DOHH2 (cell line): ENCODE measurements around the gene SLC7A9.

ENCODE experiments used
- EZH2phosphoT487 ChIP-seq: fragments of 200-600 bp; sonication (generic); IDR thresholded peaks from 2 replicates; pipeline ENCODE4 v1.6.1; 2017; ENCODE audit warnings: borderline replicate concordance, mild to moderate bottlenecking, antibody characterized with exemption, low read length, moderate library complexity, mixed read lengths
- TF ChIP-seq, protein P1 (sequence below): fragments of 200-600 bp; sonication (generic); IDR thresholded peaks from one replicate; pipeline ENCODE4 v1.5.1; 2014; ENCODE audit warnings: antibody characterized with exemption, mild to moderate bottlenecking, low read depth, low read length; ENCODE audit not compliant: poor library complexity, severe bottlenecking

- TF ChIP-seq, protein P1, sequence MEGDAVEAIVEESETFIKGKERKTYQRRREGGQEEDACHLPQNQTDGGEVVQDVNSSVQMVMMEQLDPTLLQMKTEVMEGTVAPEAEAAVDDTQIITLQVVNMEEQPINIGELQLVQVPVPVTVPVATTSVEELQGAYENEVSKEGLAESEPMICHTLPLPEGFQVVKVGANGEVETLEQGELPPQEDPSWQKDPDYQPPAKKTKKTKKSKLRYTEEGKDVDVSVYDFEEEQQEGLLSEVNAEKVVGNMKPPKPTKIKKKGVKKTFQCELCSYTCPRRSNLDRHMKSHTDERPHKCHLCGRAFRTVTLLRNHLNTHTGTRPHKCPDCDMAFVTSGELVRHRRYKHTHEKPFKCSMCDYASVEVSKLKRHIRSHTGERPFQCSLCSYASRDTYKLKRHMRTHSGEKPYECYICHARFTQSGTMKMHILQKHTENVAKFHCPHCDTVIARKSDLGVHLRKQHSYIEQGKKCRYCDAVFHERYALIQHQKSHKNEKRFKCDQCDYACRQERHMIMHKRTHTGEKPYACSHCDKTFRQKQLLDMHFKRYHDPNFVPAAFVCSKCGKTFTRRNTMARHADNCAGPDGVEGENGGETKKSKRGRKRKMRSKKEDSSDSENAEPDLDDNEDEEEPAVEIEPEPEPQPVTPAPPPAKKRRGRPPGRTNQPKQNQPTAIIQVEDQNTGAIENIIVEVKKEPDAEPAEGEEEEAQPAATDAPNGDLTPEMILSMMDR, result no peak
- no peak for TF ChIP-seq EZH2phosphoT487
Measured at GRCh38 chr19:32864318-32865007, 5.1 kb downstream of the SLC7A9 start.
